Measurements from ENCODE around the gene CTBP2. TPM values are rescaled to one million over a fixed set of nuclear protein-coding genes. Genes with fewer than 3 reads are reported as not detected.
A peak's percentile ranks its signal among the peaks of the same experiment; 100 is the strongest.

Gene CTBP2
- total and polyA plus RNA-seq, 2 of the 13 experiments (the other 11 are each of a cell fraction or from before 2014, with no cell fraction given): 0.08 TPM; not detected in 1

DNA sequence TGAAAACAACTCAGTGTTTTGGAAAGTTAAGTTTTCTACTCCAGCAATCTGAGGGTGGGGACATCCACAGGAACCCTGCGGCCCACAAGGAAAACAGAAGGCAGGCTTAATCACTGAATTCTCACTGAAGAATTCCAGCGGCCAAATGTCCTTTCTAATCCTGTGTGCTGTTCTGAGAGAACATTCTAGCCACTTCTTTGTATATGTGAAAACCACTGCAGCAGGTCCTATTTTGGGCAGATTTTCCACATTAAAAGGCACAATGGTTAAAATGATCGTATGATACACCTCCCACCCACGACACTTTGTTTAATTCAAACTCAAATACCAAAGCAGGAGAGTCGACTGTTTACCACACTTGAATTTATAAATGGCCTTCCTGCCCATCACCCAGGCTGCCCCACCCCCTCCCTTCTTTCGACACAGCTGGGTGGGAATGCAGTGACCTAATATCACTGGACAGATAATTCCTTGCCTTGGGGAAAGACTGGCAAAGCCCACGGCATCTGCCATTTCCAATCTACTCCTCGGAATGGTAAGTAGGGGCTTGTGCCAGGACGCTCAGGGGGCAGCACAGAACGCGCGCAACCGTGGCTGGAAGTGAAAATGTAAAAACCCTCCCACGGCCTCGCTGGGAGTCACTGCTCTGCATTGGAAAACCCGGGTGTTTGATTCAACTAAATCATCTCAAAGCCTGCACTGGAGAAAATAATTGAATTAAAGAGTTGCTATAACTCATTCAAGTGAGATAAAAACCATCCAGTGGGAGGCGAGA lies 67.0 kb downstream of the CTBP2 start (continued):
- TF ChIP-seq, protein P1, sequence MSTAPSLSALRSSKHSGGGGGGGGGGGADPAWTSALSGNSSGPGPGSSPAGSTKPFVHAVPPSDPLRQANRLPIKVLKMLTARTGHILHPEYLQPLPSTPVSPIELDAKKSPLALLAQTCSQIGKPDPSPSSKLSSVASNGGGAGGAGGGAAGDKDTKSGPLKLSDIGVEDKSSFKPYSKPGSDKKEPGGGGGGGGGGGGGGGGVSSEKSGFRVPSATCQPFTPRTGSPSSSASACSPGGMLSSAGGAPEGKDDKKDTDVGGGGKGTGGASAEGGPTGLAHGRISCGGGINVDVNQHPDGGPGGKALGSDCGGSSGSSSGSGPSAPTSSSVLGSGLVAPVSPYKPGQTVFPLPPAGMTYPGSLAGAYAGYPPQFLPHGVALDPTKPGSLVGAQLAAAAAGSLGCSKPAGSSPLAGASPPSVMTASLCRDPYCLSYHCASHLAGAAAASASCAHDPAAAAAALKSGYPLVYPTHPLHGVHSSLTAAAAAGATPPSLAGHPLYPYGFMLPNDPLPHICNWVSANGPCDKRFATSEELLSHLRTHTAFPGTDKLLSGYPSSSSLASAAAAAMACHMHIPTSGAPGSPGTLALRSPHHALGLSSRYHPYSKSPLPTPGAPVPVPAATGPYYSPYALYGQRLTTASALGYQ (CRISPR knock-in tag; IDR thresholded peaks at IDR 0.05): no peak
- TF ChIP-seq, protein P2, sequence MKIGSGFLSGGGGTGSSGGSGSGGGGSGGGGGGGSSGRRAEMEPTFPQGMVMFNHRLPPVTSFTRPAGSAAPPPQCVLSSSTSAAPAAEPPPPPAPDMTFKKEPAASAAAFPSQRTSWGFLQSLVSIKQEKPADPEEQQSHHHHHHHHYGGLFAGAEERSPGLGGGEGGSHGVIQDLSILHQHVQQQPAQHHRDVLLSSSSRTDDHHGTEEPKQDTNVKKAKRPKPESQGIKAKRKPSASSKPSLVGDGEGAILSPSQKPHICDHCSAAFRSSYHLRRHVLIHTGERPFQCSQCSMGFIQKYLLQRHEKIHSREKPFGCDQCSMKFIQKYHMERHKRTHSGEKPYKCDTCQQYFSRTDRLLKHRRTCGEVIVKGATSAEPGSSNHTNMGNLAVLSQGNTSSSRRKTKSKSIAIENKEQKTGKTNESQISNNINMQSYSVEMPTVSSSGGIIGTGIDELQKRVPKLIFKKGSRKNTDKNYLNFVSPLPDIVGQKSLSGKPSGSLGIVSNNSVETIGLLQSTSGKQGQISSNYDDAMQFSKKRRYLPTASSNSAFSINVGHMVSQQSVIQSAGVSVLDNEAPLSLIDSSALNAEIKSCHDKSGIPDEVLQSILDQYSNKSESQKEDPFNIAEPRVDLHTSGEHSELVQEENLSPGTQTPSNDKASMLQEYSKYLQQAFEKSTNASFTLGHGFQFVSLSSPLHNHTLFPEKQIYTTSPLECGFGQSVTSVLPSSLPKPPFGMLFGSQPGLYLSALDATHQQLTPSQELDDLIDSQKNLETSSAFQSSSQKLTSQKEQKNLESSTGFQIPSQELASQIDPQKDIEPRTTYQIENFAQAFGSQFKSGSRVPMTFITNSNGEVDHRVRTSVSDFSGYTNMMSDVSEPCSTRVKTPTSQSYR (CRISPR knock-in tag; IDR thresholded peaks at IDR 0.05; ENCODE audit: borderline replicate concordance): no peak
- no peak for TF ChIP-seq AGO2 (optimal IDR thresholded peaks at IDR 0.05; ENCODE audit: low read depth, low read length)
- no peak for TF ChIP-seq ZNF547 (CRISPR knock-in tag; IDR thresholded peaks at IDR 0.05)

DNA sequence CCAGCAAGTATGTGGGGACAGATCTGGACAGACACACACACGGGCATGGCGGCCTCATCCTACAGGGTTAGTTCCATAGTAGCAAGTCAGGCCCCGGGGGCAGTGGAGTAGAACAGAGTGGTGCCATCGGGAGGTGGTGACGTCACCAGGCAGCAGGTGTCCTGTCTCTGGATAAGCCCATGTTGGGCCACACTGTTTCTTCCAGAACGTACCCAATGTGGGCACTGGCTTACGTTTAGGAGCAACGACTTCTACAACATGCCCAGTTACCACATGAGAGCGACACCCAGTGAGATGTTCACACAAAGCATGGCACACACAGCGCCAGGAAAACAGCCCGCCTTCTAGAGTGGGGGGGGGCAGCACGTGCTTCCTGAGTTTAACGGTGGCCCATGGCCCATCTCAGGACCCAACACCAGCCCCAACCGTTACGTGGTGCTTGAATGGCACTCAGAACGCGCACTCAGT lies 67.8 kb downstream of the CTBP2 start:
- DNase-seq (ENCODE audit: low spot score): no peak
- H3K9me3 ChIP-seq (ENCODE audit: low read length): no peaks in the 10 kb centered on the region
- no peak overlapping the region for H3K9ac ChIP-seq (ENCODE audit: insufficient read depth, low read depth, low read length)
- TF ChIP-seq AKAP8 (CRISPR knock-in tag; IDR thresholded peaks at IDR 0.05): no peak
- peak; percentile 94 for TF ChIP-seq ATF7 (IDR thresholded peaks at IDR 0.05)
- TF ChIP-seq ATF7 (CRISPR knock-in tag; IDR thresholded peaks at IDR 0.05): no peak
- TF ChIP-seq CREB1 (IDR thresholded peaks at IDR 0.05): peak; percentile 96
- no peak for TF ChIP-seq CREB1 (CRISPR knock-in tag; IDR thresholded peaks at IDR 0.05)
- TF ChIP-seq NR3C1 (CRISPR knock-in tag; IDR thresholded peaks at IDR 0.05): no peak
- no peak for TF ChIP-seq KAT2B (IDR thresholded peaks at IDR 0.05; ENCODE audit: borderline replicate concordance, low read depth, low read length)
- TF ChIP-seq ZNF160 (CRISPR knock-in tag; IDR thresholded peaks at IDR 0.05): no peak
- TF ChIP-seq YEATS4 (CRISPR knock-in tag; IDR thresholded peaks at IDR 0.05; ENCODE audit: borderline replicate concordance): no peak
- TF ChIP-seq, protein P3, sequence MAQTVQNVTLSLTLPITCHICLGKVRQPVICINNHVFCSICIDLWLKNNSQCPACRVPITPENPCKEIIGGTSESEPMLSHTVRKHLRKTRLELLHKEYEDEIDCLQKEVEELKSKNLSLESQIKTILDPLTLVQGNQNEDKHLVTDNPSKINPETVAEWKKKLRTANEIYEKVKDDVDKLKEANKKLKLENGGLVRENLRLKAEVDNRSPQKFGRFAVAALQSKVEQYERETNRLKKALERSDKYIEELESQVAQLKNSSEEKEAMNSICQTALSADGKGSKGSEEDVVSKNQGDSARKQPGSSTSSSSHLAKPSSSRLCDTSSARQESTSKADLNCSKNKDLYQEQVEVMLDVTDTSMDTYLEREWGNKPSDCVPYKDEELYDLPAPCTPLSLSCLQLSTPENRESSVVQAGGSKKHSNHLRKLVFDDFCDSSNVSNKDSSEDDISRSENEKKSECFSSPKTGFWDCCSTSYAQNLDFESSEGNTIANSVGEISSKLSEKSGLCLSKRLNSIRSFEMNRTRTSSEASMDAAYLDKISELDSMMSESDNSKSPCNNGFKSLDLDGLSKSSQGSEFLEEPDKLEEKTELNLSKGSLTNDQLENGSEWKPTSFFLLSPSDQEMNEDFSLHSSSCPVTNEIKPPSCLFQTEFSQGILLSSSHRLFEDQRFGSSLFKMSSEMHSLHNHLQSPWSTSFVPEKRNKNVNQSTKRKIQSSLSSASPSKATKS (CRISPR knock-in tag; IDR thresholded peaks at IDR 0.05): no peak
- CTCF ChIA-PET (ENCODE audit: low intra/inter-chr PET ratio, low total read pairs): no interaction called here
- ATAC-seq: no peak
- H3K4me1 ChIP-seq (ENCODE audit: insufficient read depth, low read length): no peaks in the 10 kb centered on the region; the same call in 1 of the 2 replicates
- no peak for FAIRE-seq
- H3K27ac ChIP-seq (ENCODE audit: extremely low read length, insufficient read depth, low read length): no peak overlapping the region
- 34% methylated on average over 12 of the region's 17 CpGs for WGBS (ENCODE audit: low lambda C conversion rate)
- intact Hi-C loops (cut with micrococcal nuclease; ENCODE audit: unreplicated experiment): no loop called here
- H4K20me1 ChIP-seq (ENCODE audit: insufficient read depth, low read length): no peaks in the 10 kb centered on the region
- no peak overlapping the region for H3K4me3 ChIP-seq (replicated peaks in 1 of 3; ENCODE audit: insufficient read depth in 1 of 3, low read depth in 2 of 3, low read length in 3 of 3)
- POLR2A ChIA-PET: no interaction called here
- no peaks in the 10 kb centered on the region for H3K36me3 ChIP-seq (replicated peaks in 1 of 2; ENCODE audit: control insufficient read depth in 1 of 2, insufficient read depth in 2 of 2, low read length in 2 of 2)
- peaks cover 3 to 44% of the 10 kb centered on the region in 2 experiments; a peak in 4 of 5 replicates for H3K27me3 ChIP-seq (ENCODE audit: control insufficient read depth in 1 of 2, insufficient read depth in 2 of 2, low read length in 2 of 2)
- in situ Hi-C loops (cut with HindIII; ENCODE audit: extremely low pct_ligation_motif_present, low pct_unique_long_range_greater_than_20kb): no loop called here
- no peaks in the 10 kb centered on the region for H3K79me2 ChIP-seq (ENCODE audit: insufficient read depth, low read length)
- H2AFZ ChIP-seq (ENCODE audit: low read length): no peak overlapping the region
- no peak overlapping the region for H3K4me2 ChIP-seq (ENCODE audit: low read depth, low read length)
- no TSS peak for BruUV-seq (replicated peaks)

Data from HepG2 (cell line).